GM18951 (cell line): ENCODE results near the gene SNX8.

Experiments used
- POLR2A ChIP-seq: IDR thresholded peaks from 4 replicates; pipeline ENCODE4 v1.6.1; 2011; ENCODE audit warnings: mild to moderate bottlenecking; ENCODE audit not compliant: insufficient read length, insufficient read depth; ENCODE audit errors: extremely low read depth
- in situ Hi-C: fragments of 300-500 bp; cut with MboI; formaldehyde crosslinking; loops from one replicate; pipeline ENCODE4 v1.12.0; 2022; ENCODE audit warnings: low sequenced_read_pairs, mixed read lengths, inconsistent platforms; ENCODE audit not compliant: unreplicated experiment

Gene SNX8

GRCh38 chr7:2210551-2211258 lies 103.5 kb downstream of the SNX8 start:
- no peak for TF ChIP-seq POLR2A
- in situ Hi-C loops: no loop called here

- in situ Hi-C loops: no loop called here
- TF ChIP-seq POLR2A: no peak
These were observed 104.3 kb downstream of the SNX8 start for GRCh38 chr7:2209961-2210323.

- no peak for TF ChIP-seq POLR2A
- in situ Hi-C loops: no loop called here
These were observed 104.9 kb downstream of the SNX8 start for GRCh38 chr7:2209146-2209960.

GRCh38 chr7:2208712-2209111 lies 105.5 kb downstream of the SNX8 start:
- no peak for TF ChIP-seq POLR2A
- in situ Hi-C loops: no loop called here

- TF ChIP-seq POLR2A: no peak
- in situ Hi-C loops: no loop called here
These were observed 109.0 kb downstream of the SNX8 start for GRCh38 chr7:2205036-2205780.

GRCh38 chr7:2204446-2204845 lies 109.8 kb downstream of the SNX8 start:
- in situ Hi-C loops: no loop called here

GRCh38 chr7:2203766-2204300 lies 110.4 kb downstream of the SNX8 start:
- no peak for TF ChIP-seq POLR2A
- in situ Hi-C loops: no loop called here

More at GRCh38 chr7:2204446-2204845, 109.8 kb downstream of the SNX8 start:
- TF ChIP-seq POLR2A: no peak

- no peak for TF ChIP-seq POLR2A
- in situ Hi-C loops: no loop called here
These were observed 111.1 kb downstream of the SNX8 start for GRCh38 chr7:2202901-2203765.

- no peak for TF ChIP-seq POLR2A
- in situ Hi-C loops: no loop called here
These were observed 111.9 kb downstream of the SNX8 start for GRCh38 chr7:2202361-2202761.
